GM19463 (cell line): ENCODE measurements around the gene NAV3.

Source experiments
- ATAC-seq: cut with Tn5 transposase; IDR thresholded peaks from one replicate; pipeline ENCODE4 v1.9.1; 2021; ENCODE audit warnings: mild to moderate bottlenecking, moderate library complexity; ENCODE audit not compliant: unreplicated experiment

Gene NAV3, protein sequence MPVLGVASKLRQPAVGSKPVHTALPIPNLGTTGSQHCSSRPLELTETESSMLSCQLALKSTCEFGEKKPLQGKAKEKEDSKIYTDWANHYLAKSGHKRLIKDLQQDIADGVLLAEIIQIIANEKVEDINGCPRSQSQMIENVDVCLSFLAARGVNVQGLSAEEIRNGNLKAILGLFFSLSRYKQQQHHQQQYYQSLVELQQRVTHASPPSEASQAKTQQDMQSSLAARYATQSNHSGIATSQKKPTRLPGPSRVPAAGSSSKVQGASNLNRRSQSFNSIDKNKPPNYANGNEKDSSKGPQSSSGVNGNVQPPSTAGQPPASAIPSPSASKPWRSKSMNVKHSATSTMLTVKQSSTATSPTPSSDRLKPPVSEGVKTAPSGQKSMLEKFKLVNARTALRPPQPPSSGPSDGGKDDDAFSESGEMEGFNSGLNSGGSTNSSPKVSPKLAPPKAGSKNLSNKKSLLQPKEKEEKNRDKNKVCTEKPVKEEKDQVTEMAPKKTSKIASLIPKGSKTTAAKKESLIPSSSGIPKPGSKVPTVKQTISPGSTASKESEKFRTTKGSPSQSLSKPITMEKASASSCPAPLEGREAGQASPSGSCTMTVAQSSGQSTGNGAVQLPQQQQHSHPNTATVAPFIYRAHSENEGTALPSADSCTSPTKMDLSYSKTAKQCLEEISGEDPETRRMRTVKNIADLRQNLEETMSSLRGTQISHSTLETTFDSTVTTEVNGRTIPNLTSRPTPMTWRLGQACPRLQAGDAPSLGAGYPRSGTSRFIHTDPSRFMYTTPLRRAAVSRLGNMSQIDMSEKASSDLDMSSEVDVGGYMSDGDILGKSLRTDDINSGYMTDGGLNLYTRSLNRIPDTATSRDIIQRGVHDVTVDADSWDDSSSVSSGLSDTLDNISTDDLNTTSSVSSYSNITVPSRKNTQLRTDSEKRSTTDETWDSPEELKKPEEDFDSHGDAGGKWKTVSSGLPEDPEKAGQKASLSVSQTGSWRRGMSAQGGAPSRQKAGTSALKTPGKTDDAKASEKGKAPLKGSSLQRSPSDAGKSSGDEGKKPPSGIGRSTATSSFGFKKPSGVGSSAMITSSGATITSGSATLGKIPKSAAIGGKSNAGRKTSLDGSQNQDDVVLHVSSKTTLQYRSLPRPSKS (N-terminal part only)

DNA sequence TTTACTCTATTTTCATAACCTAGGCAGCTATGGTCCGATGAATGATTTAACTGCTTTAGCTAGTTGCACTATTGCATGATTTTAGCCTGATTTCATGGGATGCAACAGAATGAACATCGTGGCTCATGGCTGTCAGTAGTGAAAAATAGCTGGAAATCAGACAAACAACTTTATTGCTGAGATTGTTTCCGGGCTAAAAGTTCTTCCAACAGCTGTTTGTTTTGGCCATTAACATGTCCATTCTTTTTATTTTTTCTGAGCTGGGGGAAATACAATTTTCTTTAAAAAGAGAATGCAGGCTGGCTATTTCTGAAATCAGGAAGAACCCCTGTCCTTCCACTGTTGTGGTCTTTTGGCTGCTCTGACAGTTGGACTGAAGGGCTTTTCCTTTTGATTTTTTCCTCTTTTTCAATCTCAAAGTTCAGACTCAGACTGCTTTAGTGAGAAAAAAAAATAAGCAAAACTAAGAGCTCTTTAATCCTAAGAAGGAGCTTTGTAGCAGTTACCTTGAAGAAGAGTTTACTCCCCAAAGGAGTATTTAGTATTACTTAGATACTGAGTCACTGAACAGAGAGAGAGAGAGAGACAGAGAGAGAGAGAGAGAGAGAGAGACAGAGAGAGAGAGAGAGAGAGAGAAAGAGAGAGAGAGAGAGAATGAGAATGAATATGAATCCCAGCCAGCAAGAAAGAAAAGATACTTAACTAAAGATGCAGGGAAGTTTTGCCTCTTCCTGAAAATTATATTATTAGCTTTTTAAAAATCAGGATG is at the start of gene NAV3:
NAV3 (plus strand) TSS at position 312 of the 769 bp plus-strand sequence. CDS start 568 bp downstream, outside the sequence.
- no peak for ATAC-seq

DNA sequence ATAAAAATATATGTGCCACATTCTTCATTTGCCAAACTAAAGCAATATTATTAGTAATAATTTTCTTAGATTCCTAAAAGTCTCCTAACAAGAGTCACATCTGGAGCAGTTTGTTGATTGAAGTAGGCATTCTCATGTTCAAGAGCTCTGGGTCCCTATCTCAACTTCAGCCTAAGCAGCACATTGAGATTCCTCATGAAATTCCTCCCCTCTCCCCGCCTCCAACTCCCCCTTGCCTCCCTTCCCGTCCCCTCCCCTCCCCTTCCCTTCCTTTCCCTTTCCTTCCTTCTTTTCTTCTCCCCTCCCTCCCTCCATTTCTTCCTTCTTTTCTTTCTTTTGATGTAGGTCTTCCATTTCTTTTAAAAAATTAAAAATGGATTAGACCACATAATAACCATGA is 48.7 kb upstream of the NAV3 start:
- no peak for ATAC-seq

DNA sequence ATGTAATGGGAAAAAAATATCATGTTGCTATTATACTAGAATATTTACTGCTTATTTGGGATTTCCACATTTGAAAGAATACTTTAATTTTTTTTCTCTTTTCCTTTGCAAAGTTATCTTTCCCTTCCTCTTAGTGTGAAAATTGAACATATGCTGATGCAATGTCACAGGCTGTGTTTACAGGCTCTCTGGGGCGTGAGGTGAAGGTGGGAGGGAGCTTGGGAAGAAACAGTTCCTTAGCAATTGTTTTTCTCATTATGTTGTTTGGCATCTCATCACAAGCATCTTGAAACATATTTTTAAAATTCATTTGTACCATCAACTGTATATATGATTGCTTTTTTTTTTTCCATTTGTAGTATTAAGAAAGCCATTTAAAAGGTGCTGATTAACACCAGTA is 47.9 kb upstream of the NAV3 start:
- no peak for ATAC-seq

DNA sequence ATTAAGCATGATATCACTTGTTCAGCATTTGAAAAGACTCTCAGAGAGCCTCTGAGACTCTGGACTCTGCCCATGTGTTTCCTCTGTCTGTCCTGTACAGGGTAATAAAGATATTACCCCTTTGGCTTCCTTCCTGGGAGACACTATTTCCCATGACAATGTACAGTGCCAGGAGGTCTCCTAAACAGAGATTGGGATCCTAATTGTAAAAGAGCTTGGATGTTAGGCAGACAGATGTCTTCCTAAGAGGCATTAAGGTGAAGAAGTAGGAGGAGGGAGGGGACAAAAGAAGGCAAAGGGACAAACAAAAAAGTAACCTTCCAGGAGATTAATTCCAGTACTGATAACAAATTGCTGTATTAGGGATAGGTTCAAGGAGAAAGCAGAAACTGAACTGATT is 45.5 kb upstream of the NAV3 start:
- no peak for ATAC-seq

DNA sequence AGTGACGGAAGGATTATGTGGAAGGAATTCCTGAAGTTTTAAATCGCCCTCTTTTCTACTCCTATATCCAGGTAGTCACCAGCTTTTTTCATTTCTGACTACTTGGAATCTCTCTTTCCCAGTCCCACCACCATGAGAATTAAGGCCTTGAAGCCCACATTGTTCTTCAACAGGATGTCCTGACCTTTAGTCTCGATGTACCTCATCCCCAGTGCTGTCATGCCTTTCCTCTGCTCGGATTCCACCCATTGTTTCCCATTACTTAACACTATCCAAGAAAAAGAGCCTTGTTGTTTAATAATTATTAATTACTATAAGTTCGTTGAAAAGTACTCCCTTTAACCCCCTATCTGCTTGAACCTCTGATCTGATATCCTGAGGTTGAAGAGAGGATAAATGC is 44.0 kb upstream of the NAV3 start:
- no peak for ATAC-seq

DNA sequence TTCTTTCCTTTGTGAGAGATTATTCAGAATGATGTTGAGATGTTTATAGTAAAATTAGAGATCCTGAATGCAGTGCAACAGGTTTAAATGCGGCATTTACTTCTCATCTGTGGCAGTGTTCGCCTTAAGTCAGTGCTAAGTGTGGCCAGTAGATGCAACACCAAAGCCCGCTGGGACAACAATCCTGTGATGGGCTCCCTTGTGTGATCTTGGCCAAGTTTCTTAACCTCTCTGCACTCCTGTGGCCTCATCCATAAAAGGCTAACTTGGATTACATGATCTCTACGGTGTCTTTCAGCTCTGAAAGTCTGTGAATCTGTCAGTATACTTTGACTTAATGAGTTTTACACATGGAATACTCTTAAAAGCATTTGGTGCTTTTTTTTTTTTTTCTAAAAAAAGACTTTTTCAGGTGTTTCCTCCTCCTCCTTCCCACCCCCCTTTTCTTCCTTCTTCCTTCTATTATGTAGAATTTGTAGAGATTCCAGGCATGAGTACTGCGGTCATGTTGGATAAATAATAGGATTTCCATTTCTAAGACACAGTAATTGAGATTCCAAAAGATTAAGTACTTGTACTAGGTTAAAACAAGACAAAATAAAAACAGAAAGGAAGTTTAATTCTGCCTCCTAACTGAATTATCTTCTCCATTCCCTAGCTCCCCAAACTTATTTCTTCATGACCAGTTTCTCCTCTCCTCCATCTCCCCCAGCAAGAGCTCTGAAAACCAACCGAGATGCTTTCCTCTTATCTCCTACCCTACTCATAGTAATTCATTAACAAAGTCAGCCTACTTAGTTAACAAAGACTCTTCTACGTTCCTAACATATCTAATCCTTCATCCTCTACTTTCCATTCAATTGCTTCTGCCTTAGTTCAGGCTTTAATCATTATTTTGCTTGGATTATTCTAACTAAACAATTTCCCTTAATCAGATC is 42.2 kb upstream of the NAV3 start:
- ATAC-seq: no peak

DNA sequence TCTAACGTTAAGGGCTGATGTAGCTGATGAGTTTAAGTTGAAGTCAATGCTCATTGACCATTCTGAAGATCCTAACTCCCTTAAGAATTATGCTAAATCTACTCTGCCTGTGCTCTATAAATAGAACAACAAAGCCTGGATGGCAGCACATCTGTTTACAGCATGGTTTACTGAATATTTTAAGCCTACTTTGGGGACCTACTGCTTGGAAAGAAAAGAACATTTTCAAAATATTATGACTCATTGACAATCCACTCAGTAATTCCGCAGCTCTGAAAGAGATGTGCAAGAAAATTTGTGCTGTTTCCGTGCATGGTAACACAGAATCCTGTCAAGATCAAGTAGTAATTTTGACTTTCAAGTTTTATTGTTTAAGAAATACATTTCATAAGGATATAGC is 35.0 kb upstream of the NAV3 start:
- no peak for ATAC-seq

DNA sequence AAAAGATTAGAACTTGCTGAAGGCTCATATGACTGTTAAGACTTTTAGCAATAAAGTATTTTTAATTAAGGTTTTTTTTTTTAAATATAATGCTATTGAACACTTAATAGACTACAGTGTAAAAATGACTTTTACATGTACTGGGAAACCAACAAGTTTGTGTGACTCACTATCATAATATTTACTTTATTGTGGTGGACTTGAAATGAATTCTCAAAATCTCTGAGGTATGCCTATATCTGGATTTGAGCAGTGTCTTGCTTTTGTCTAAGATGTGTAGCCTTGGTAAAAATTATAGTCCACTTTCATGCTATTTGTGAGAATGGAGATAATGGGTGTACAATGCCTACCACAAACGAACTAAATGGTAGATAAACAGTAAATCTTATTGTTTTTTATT is 33.9 kb upstream of the NAV3 start:
- no peak for ATAC-seq

DNA sequence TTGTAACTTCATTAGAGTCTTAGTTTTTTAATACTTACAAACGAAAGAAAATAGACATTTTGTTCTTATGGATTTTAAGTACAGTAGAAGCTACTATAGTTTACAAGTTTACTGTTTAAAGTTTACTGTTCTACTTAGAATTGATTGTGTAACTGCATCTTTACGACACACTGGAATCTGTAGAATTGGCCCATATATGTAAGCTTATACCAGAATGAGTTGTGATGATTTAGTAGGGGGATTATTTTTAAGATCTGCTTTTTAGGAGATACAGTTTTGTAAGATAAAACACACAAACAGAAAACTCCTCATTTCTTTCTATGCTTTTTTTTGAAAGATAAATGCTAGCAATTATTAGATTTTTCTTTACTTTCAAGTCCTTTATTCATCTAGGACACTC is 30.2 kb upstream of the NAV3 start:
- no peak for ATAC-seq

DNA sequence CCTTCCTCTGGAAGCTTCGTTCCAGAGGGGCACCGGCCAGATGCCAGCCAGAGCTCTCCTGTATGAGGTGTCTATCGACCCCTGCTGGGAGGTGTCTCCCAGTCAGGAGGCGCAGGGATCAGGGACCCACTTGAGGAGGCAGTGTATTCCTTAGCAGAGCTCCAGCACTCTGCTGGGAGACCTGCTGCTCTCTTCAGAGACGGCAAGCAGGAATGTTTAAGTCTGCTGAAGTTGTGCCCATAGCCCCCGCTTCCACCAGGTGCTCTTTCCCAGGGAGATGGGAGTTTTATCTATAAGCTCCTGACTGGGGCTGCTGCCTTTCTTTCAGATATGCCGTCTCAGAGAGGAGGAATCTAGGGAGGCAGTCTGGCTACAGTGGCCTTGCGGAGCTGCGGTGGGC is 22.2 kb upstream of the NAV3 start:
- ATAC-seq: no peak

DNA sequence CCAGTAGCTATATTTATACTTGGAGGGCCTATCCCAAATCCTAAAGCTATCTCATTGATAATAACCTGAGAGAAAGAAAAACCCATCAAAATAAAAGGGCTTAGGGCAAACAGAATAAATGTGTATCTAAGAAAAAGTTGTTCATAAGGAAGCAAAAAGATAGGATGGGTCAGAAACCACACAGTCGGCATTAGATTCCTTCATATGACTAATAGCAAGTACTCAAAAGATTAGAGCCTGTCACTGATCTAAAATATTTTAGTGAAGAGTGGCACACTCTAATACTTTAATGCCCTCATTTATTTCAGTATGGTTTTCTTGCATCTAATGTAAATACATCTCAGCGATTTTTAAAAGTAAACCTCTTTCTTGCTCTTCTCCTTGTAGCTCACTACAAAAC is 17.1 kb upstream of the NAV3 start:
- no peak for ATAC-seq

DNA sequence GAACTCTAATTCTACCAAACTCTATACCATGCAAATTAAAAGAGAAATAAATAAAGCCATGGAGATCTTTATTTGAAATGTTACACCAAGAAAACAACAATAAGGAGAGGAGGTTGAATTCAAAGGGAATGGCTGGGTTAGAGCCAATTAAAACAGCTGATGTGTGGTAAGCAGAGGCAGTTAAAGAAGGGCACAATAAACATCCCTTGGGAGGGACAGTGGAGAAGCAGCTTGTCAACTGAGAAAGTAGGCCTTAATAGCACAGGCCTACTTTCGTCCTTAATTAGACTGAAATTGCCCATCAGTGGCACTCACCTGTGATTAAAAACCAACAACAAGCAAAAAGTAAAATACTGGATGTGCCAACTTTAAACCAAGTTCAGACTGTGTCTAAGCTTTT is 16.3 kb upstream of the NAV3 start:
- ATAC-seq: no peak

DNA sequence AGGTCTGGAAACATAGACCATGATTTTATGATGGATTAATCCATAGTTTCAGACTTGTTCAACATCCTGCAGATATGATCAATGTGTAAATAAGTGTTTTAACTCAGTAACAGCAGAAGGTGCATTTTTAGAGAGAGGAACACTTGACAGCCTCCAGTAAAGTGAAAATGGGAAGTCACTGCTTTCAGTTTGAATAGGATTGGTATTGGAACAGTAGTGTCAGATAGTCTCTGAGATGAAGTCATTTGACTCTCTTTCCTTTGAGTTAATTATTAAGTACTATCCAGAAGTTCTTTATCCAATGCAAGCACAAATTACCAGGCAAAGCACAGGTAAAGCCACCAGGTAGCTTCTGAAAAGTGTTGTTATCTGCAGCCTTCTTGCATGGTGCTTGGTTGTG is 14.5 kb upstream of the NAV3 start:
- peak; percentile 94 for ATAC-seq

DNA sequence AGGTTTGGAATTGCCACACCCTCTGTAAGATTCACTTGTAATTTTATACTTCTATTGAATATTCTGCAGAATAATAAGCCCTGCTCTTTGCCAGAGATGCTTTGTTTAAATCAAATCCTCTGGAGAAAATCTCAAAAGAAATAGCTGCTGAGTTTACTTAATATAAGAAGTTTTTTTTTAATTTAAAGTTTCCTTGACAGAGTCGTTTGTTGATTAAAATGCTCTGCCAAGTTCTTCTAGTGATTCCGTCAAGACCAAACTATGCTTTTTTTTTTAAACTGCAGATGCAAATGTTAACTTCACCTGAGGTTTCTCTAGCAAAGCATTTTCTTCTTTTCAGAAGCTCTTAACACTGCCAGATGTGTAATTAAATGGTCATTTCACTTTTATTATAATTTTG is 13.4 kb upstream of the NAV3 start:
- ATAC-seq: no peak

DNA sequence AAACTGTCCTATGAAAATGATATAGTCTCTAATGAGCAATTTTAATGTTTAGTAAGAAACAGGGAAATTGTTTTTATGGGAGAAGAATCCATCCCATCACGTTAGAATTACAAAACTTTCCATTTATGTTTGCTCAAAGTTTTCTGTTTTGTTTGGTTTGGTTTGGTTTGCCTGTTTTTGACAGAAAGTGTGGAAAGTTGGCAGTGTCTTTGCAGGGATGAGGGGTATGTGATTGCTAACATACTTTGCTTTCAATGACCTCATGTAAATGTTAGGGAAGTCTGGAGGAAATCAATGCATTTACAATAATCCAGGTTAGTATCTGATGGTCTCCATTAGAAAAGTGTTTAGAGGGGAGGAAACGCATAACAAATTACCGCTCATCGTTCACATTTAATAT is 12.3 kb upstream of the NAV3 start:
- no peak for ATAC-seq

DNA sequence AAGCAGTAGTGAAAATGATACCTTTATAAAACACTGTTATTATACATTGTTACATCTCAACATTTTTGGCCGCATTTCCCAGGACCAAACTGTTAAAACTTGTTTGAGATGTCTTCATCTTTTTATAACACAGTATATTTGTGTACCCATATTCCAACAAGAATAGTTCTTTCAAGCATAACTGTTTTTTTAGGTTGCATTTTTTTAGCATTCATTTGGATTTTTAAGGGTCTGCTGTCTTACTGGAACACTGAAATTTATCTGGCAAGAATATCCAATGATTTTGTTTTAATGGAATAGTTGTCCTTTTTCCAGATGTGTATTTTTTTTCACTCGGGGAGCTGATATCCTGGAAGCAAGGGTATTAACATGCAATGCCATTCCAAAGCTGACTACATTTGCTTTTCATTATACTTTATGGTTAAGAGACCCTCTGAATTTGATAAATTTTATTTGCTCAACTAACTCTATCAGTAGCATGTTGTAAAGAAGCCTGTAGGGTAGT is 8.9 kb upstream of the NAV3 start:
- no peak for ATAC-seq

DNA sequence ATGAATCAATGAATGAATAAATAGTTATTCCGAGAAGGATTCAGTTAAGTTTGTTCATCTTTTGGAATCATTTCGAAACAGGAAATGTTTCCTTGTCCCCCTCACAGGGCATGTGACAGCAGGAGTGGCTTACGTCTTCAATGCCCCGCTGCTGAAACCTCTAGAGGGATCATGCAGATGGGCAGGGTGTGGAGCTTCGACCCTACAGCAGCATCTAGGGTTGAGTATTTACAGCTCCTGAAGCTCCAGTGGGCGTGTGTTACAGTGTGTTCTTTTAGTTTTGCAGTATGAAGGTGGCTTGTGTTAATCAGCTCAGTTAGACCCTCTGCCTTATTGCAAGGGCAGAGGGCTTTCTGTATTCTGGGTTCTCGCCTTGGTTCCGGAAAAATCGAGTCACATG is 2.6 kb downstream of the NAV3 start:
- no peak for ATAC-seq

DNA sequence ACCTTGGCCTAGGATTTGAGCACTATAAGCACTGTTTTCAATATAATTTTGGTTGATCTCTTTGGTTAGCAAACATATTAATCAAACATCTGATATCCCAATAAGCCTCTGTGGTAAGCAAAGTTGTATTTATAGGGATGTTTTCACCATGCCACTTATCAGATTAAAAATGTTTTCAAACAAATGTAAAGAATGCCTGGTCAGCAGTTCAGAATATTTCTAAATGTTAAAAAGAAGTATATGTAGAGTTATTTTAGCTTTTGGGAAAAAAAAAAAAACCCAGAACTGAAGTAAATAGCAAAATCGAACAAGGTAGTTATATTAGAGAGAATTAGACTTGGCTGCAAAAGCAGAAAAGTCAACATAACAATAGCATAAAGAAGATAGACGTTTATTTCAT is 3.9 kb downstream of the NAV3 start:
- ATAC-seq: no peak

DNA sequence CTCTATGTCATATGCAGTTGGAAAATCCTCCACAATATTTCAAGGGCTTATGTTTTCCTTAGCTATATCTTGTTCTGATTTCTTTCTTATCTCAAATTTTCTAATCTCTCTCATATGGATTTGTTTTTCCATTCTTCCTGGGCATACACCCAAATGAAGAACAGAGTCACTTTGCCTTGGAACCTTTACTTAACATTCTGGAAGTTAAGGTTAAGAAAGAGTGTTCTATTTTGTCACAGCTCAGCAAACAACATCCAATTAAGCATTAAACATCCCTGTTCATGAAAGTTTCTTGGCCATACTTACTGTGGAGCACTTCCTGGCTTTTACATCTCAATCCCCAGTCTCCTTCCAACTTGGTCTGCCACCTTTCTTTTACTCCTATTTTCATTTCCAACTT is 5.3 kb downstream of the NAV3 start:
- ATAC-seq: no peak

DNA sequence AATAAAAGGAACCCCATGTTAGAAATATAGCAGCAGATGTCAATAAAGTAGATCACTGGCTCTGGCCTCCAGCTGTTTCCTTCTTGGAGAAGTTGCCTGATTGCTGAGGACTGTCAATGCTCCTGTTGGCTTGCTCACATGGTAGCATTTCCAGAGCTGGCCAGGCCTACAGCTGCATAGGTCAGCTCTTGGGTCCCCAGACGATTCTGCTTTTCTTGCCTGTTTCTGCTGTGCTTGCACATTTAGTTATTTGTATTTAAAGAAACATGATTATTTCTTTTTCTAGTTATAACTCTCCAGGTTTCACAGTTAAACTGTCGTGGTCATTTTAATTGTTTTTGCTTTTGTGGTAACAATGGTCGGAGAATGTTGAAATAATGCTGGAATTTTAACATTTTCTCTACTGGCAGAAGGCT is 7.2 kb downstream of the NAV3 start:
- ATAC-seq: no peak
